Body of pancreas (tissue), 4 donors: ENCODE data around the gene FBXO4. TPM values are rescaled to one million over a fixed set of nuclear protein-coding genes. Genes with fewer than 3 reads are reported as not detected.

Experiments used
- ATAC-seq: fragments of 150-250 bp; one replicate; pipeline ENCODE4 v1.9.1; 2016
- DNase-seq, 4 donors: peaks; one replicate each; pipeline ENCODE4 v3.0.0-alpha.2; 2019
- H3K27ac ChIP-seq, 4 donors: fragments of 200-600 bp; sonication (generic); 1 replicate in 3 of 4; 2 replicates in 1 of 4; pipeline versions ENCODE4 v1.5.1 to v1.6.1; 2016 to 2019; ENCODE audit warnings: mild to moderate bottlenecking in 1 of 4, mixed read lengths in 1 of 4, moderate library complexity in 1 of 4
- H3K27me3 ChIP-seq, 2 donors: fragments of 200-600 bp; sonication (generic); one replicate each; pipeline ENCODE4 v1.6.0; 2016; ENCODE audit warnings: mild to moderate bottlenecking in 1 of 2
- H3K36me3 ChIP-seq, 2 donors: fragments of 200-600 bp; sonication (generic); replicated peaks in 1 of 2; 2 replicates each; pipeline ENCODE4 v1.5.1; 2016; ENCODE audit warnings: low read depth in 2 of 2; ENCODE audit not compliant: insufficient read depth in 1 of 2
- H3K4me1 ChIP-seq: fragments of 200-600 bp; sonication (generic); one replicate; pipeline ENCODE4 v1.6.0; 2016
- H3K4me3 ChIP-seq, 2 donors: fragments of 200-600 bp; sonication (generic); 1 replicate in 1 of 2; 2 replicates in 1 of 2; pipeline ENCODE4 v1.5.1; 2016 to 2019
- H3K9me3 ChIP-seq, 3 donors: fragments of 200-600 bp; sonication (generic); 1 replicate in 2 of 3; 2 replicates in 1 of 3; pipeline ENCODE4 v1.5.1; 2016
- POLR2A ChIP-seq, 3 donors: fragments of 450-650 bp; IDR thresholded peaks; one replicate each; pipeline ENCODE4 v1.6.1; 2016; ENCODE audit warnings: antibody characterized with exemption in 3 of 3, mild to moderate bottlenecking in 2 of 3
- WGBS, 2 donors: methylation state at CpG; one replicate each; pipeline ENCODE4 v1.1.5; 2017; 5-methylcytosine and 5-hydroxymethylcytosine counted together
- intact Hi-C: fragments of 100-400 bp; cut with DNase I; formaldehyde crosslinking; loops from one replicate; pipeline ENCODE4 v1.15.1; 2023
- small RNA-seq: library from RNA; depleted of rRNA; stranded (forward); fragments of <200 nt; gene quantifications from one replicate; pipeline ENCODE3, GENCODE V24; 2016
- total RNA-seq, 2 donors: library from RNA; depleted of rRNA; stranded (reverse); fragments of >200 nt; gene quantifications; one replicate each; pipeline ENCODE4 v1.1.0, GENCODE V29; 2016
- TF ChIP-seq, protein P1 (sequence below), 7 experiments: fragments of 450-650 bp in 4 of 7; fragments of 200-600 bp in 3 of 7; sonication (generic) in 3 of 7; IDR thresholded peaks; one replicate each; pipeline ENCODE4 v1.5.1; 2016 to 2019; ENCODE audit warnings: antibody characterized with exemption in 7 of 7

The FBXO4 gene
- total RNA-seq, 2 donors from 2014 or later: 11.2 to 14.3 TPM

DNA sequence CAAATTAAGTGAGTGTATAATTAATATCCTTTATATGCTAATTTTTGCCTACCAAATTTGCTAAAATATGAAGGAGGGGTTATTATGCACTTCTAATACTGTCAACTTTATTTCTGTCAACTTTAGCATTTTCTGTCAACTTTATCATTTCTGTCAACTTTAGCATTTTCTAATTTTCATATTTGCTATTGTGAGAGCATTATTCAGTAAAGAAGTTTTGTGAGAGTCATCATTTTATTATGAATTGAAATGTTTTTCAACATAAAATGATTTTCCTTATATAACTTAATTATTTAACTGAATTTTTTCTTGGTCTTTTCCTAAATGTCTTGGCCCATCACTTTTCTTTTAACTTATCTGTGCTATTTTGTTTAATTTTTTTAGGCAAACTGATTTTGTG lies 58.2 kb downstream of the FBXO4 start:
- TF ChIP-seq, protein P1, sequence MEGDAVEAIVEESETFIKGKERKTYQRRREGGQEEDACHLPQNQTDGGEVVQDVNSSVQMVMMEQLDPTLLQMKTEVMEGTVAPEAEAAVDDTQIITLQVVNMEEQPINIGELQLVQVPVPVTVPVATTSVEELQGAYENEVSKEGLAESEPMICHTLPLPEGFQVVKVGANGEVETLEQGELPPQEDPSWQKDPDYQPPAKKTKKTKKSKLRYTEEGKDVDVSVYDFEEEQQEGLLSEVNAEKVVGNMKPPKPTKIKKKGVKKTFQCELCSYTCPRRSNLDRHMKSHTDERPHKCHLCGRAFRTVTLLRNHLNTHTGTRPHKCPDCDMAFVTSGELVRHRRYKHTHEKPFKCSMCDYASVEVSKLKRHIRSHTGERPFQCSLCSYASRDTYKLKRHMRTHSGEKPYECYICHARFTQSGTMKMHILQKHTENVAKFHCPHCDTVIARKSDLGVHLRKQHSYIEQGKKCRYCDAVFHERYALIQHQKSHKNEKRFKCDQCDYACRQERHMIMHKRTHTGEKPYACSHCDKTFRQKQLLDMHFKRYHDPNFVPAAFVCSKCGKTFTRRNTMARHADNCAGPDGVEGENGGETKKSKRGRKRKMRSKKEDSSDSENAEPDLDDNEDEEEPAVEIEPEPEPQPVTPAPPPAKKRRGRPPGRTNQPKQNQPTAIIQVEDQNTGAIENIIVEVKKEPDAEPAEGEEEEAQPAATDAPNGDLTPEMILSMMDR (IDR thresholded peaks at IDR 0.05): no peak
- no peak for TF ChIP-seq POLR2A (IDR thresholded peaks at IDR 0.05)
- ATAC-seq (no peak), DNase-seq (no peak)
- Histone ChIP-seq H3K36me3 (no peaks in the 10 kb centered on the region), H3K4me3 (no peak overlapping the region), H3K9me3 (no peaks in the 10 kb centered on the region), H3K4me1 (no peaks in the 10 kb centered on the region), H3K27ac (no peak overlapping the region), H3K27me3 (no peaks in the 10 kb centered on the region)
- intact Hi-C loops: no loop called here

DNA sequence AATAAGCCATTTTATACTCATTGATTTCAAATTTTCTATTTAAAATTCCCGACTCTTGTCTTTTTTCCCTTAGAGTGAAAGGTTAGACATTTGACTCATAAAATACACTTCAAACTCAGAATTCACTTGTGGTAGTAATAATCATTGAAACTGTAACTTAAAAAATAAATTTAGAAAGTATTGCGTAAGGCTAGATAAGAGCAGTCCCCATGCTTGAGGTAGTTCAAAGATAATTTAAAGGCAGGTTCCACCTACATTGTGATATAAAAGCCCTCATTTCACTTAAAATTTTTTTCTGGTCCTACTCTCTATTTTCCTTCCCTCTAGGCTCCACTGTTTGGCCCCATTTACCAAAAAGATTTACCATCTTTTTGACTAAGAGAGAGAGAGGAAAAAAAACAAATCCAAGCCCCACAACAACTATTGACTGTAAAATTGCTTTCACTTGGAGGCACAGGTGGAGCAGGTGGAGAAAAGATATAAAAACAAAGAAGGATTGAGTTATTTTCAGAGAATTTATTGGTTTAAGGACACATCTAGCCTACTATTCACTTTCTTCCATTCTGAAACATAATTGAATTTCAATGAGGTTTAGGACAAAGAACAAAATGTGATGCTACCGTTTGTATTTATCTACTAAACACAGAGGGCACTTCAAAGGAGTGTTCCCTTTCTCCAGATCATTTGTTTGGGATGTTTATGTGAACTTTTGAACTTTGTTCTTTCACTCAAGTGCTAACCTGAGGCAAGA lies 61.0 kb downstream of the FBXO4 start:
- Histone ChIP-seq H3K9me3 (no peaks in the 10 kb centered on the region), H3K4me3 (no peak overlapping the region), H3K36me3 (no peaks in the 10 kb centered on the region), H3K27me3 (no peaks in the 10 kb centered on the region), H3K27ac (no peak overlapping the region), H3K4me1 (no peaks in the 10 kb centered on the region)
- DNase-seq (no peak), ATAC-seq (no peak)
- intact Hi-C loops: no loop called here
- 47% methylated on average over 3 of the region's 3 CpGs for WGBS, 2 donors
- no peak for TF ChIP-seq POLR2A (IDR thresholded peaks at IDR 0.05)
- TF ChIP-seq, protein P1 (IDR thresholded peaks at IDR 0.05): no peak

Small RNA genes within 50 kb of the gene (small RNA-seq; reads per million reads assigned to genes)
- gene RF00019: not detected

Other genes with a start within 250 kb of the FBXO4 start
- 1 to 10 TPM; 3.9 to 7.9 TPM for gene OXCT1, start 54.9 kb upstream of the FBXO4 start, total RNA-seq
- 1 to 10 TPM; 8.8 to 9.9 TPM for gene RIMOC1, start 20.9 kb upstream of the FBXO4 start, total RNA-seq